ENCODE results near the gene UBE2E2. TPM values are rescaled to one million over a fixed set of nuclear protein-coding genes. Genes with fewer than 3 reads are reported as not detected.

UBE2E2 gene
- total RNA-seq, 1 experiment from 2014 or later = 38.6 TPM

- H4K91ac ChIP-seq (ENCODE audit: insufficient read length, low read depth, low read length) = no peak overlapping the region
- no peak overlapping the region for H3K4me3 Mint-ChIP-seq
- H2AFZ ChIP-seq (ENCODE audit: low read length) = no peak overlapping the region
- H3K9me3 ChIP-seq (ENCODE audit: control insufficient read depth, low read depth, low read length) = no peaks in the 10 kb centered on the region
- H3K27me3 Mint-ChIP-seq (ENCODE audit: low read depth) = no peaks in the 10 kb centered on the region
- no peak overlapping the region for H3K18ac ChIP-seq (ENCODE audit: insufficient read length, low read depth, low read length)
- H2BK12ac ChIP-seq (ENCODE audit: insufficient read length, low read depth, low read length) = no peak overlapping the region
- H4K5ac ChIP-seq (ENCODE audit: insufficient read length, low read depth, low read length) = no peak overlapping the region
- no peak overlapping the region for H3K27ac ChIP-seq (ENCODE audit: insufficient read length, low read depth, low read length)
- no peaks in the 10 kb centered on the region for H3K23me2 ChIP-seq (ENCODE audit: insufficient read length, low read depth, low read length, poor library complexity, severe bottlenecking)
- no peak overlapping the region for H3K14ac ChIP-seq (ENCODE audit: insufficient read depth, low read length)
- no peaks in the 10 kb centered on the region for H4K20me1 ChIP-seq (ENCODE audit: control insufficient read depth, insufficient read depth, insufficient read length)
- no peak overlapping the region for H3K4ac ChIP-seq (ENCODE audit: low read depth, low read length)
- no peak overlapping the region for H3T11ph ChIP-seq (ENCODE audit: low read length)
- peaks cover 0 to 4% (median 3%) of the 10 kb centered on the region in 3 experiments; a peak in 4 of 7 replicates for H3K36me3 Mint-ChIP-seq (ENCODE audit: insufficient read depth in 1 of 3, low read depth in 3 of 3)
- no peak overlapping the region for H3K23ac ChIP-seq (ENCODE audit: insufficient read length, low read depth, low read length)
- no peak overlapping the region for H2BK20ac ChIP-seq (ENCODE audit: low read depth, low read length, poor library complexity, severe bottlenecking)
- peaks cover 0 to 4% of the 10 kb centered on the region in 2 experiments; a peak in 4 of 5 replicates for H3K9me3 Mint-ChIP-seq
- H3K4me1 ChIP-seq (ENCODE audit: insufficient read depth, low read length) = peaks cover 6% of the 10 kb centered on the region
- H3K27me3 ChIP-seq (ENCODE audit: insufficient read depth, low read length) = no peaks in the 10 kb centered on the region
- H3K4me2 ChIP-seq (ENCODE audit: insufficient read depth, insufficient read length, low read length) = no peak overlapping the region
- H4K8ac ChIP-seq (replicated peaks; ENCODE audit: insufficient read length, low read depth, low read length) = no peak overlapping the region
- DNase-seq = no peak
- no peak for TF ChIP-seq CTCF (conservative IDR thresholded peaks at IDR 0.05)
- H3K4me1 Mint-ChIP-seq = peaks cover 18 to 24% of the 10 kb centered on the region in 2 experiments
- H3K9ac ChIP-seq (ENCODE audit: extremely low read depth, insufficient read length, low read length) = no peak overlapping the region
- no peak overlapping the region for H2AK5ac ChIP-seq (ENCODE audit: insufficient read length, low read length)
- no peak overlapping the region; a peak in 1 of 7 replicates for H3K27ac Mint-ChIP-seq
- no peak overlapping the region for H3K56ac ChIP-seq (ENCODE audit: insufficient read length, low read depth, low read length)
- no peaks in the 10 kb centered on the region for H3K79me1 ChIP-seq (ENCODE audit: insufficient read depth, low read depth, low read length, poor library complexity, severe bottlenecking)
- H2BK15ac ChIP-seq (ENCODE audit: low read depth, low read length) = no peak overlapping the region
- WGBS (ENCODE audit: extremely low coverage, insufficient read length, low lambda C conversion rate) = no CpG with 5 or more reads among the region's 8 CpGs
- no peak overlapping the region for H2BK5ac ChIP-seq (ENCODE audit: insufficient read length, low read length)
- no peaks in the 10 kb centered on the region for H3K79me2 ChIP-seq (ENCODE audit: insufficient read depth, low read length)
- no peak overlapping the region for H2BK120ac ChIP-seq (ENCODE audit: low read depth, low read length, poor library complexity, severe bottlenecking)
These were observed 377.1 kb downstream of the UBE2E2 start for GRCh38 chr3:23580096-23580713.

All from H9 (cell line).